ENCODE results near the gene JUNB. TPM values are rescaled to one million over a fixed set of nuclear protein-coding genes. Genes with fewer than 3 reads are reported as not detected.
A peak's percentile ranks its signal among the peaks of the same experiment; 100 is the strongest.

JUNB gene
- total and polyA plus RNA-seq, 9 donors: 17.8 to 157 (median 56.5) TPM

DNA sequence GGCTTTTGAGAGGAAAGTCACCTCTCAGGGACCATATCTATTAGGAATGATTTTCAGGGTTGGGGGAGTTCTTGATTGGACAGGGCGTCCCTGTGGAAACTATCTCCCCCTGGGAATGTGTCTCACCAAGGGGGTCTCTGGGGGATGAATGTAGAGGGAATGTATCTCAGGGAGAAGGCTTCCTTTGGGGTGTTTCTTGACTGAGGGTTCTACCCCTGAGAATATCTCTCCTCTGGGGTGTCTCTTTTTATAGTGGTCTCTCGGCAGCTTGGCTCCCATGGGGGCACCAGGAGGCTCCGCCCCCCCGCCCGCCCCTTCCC, 42.1 kb downstream of the JUNB start:
- Histone ChIP-seq H3K4me3 (ENCODE audit: low read length) (no peak overlapping the region), H3K27me3 (ENCODE audit: control insufficient read depth, insufficient read depth, low read length) (peaks cover 74% of the 10 kb centered on the region), H3K4me1 (ENCODE audit: control insufficient read depth, insufficient read depth, low read length) (peaks cover 17% of the 10 kb centered on the region), H3K27ac (ENCODE audit: low read length) (no peak overlapping the region), H3K36me3 (ENCODE audit: control insufficient read depth, insufficient read depth, low read length) (no peaks in the 10 kb centered on the region), H3K9me3 (replicated peaks; ENCODE audit: control insufficient read depth, low read depth, low read length) (no peaks in the 10 kb centered on the region)
- DNase-seq: no peak
- WGBS (ENCODE audit: insufficient coverage): no CpG with 5 or more reads among the region's 5 CpGs

DNA sequence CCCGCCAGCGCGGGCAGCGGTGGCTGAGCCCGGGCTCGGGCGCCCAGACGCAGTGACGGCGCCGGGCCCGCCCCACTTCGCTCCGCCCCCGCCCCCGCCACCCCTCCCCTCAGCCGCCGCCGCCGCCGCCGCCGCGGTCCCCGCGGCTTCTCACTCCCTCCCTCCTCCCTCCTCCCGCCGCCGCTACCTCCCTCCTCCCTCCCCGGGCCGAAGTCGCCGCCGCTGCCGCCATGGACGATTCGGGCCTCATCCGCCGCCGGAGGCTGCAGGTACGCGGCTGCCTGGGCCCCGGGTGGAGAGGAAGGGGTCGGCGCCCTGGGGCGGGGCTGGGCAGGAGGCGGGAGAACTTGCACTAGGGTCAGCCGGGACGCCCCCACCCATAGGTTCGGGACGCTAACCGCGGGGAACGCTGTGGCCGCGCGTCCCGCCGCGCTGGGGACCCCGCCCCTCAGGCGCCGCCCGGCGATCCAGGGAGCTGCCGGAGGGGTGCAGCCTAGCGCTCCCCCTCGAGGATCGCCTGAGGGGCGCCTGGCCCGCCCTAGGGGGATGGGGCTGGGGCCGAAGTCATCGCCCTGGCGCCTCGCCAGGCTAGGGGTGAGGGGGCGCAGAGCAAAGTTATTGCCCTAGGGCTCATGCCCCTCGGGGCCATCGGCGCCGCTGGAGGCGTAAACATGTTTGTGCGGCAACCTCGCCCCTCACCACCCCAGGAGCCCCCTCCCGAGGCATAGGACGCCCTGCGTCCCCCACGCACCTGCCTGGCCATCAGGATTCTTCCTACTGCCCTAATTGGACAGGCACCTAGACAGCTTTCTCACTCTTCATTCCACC, 42.7 kb downstream of the JUNB start:
- WGBS (ENCODE audit: insufficient coverage): under 1% methylated on average over 46 of the region's 87 CpGs
- H3K9me3 ChIP-seq (replicated peaks; ENCODE audit: control insufficient read depth, low read depth, low read length): no peaks in the 10 kb centered on the region
- peaks cover 20% of the 10 kb centered on the region for H3K4me1 ChIP-seq (ENCODE audit: control insufficient read depth, insufficient read depth, low read length)
- no peak overlapping the region for H3K27ac ChIP-seq (ENCODE audit: low read length)
- no peaks in the 10 kb centered on the region for H3K36me3 ChIP-seq (ENCODE audit: control insufficient read depth, insufficient read depth, low read length)
- no peak for DNase-seq
- peaks cover 78% of the 10 kb centered on the region for H3K27me3 ChIP-seq (ENCODE audit: control insufficient read depth, insufficient read depth, low read length)
- H3K4me3 ChIP-seq (ENCODE audit: low read length): peak overlapping the region; percentile 25

DNA sequence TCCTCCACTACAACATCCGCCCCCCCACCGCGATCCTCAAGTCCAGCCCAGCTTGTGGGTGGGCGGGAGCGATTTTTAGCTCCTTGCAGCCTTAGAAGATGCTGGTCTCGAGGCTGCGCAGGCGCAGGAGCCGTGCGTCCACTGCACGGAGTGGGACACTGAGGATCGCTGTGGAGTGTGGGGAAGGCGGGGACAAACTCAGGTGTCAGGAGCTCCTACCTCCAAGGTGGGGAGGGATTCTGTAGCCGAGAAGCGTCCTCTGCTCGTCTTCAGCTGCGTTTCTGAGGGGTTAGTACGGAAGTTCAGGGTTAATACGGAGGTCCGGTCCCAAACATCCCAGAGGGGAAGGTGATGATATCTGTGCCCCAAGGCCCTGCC, 43.3 kb downstream of the JUNB start, which contains the start of gene RTBDN:
TSS of gene RTBDN (minus strand) at position 14 of the 378 bp plus-strand sequence. CDS start 4,600 bp downstream, outside the sequence.
- Histone ChIP-seq H3K36me3 (ENCODE audit: control insufficient read depth, insufficient read depth, low read length) (no peaks in the 10 kb centered on the region), H3K4me3 (ENCODE audit: low read length) (peak within 1 kb of the TSS; percentile 25), H3K27me3 (ENCODE audit: control insufficient read depth, insufficient read depth, low read length) (peaks cover 83% of the 10 kb centered on the region), H3K9me3 (replicated peaks; ENCODE audit: control insufficient read depth, low read depth, low read length) (no peaks in the 10 kb centered on the region), H3K4me1 (ENCODE audit: control insufficient read depth, insufficient read depth, low read length) (peaks cover 21% of the 10 kb centered on the region), H3K27ac (ENCODE audit: low read length) (no peak within 1 kb of the TSS)
- 4% methylated on average over 20 of the region's 20 CpGs for WGBS (ENCODE audit: insufficient coverage)
- no peak for DNase-seq

DNA sequence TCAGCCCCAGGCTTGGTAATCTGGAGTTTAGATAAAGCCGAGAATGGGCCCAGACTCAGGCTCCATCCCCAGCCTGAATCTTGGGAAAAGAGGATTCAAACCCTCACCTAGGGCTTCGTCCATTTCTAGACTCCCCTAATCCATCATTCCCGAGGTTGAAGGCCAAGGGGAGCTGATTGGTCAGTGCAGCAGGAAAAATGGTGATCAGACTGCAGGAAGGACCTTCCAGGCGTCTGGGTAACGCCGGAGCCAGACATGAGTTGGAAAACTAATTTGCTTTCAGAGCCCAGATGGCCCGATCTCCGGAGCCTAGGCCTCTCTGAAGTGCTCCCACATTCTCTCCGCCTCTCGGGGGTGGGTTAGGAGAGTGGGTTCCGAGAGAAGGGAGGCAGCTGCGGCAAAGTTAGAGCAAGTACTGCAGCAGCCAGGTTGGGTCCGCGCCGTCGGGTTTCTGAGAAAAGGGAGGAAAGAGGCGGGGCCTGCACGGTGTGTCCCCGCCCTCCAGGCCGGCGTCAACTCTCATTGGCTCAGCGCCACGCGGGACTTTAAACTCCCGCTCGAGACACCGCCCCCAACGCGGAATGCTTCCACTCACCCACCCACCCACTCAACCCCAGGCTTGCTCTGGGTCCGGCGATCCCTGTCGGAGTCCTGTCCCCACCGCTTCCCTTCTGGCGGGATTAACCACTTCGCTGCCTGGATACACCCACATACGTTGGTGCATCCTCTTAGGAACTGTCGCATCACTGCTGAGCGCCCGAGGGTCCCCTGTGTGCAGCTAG, 43.9 kb downstream of the JUNB start:
- Histone ChIP-seq H3K27me3 (ENCODE audit: control insufficient read depth, insufficient read depth, low read length) (peaks cover 82% of the 10 kb centered on the region), H3K4me1 (ENCODE audit: control insufficient read depth, insufficient read depth, low read length) (peaks cover 21% of the 10 kb centered on the region), H3K36me3 (ENCODE audit: control insufficient read depth, insufficient read depth, low read length) (no peaks in the 10 kb centered on the region), H3K4me3 (ENCODE audit: low read length) (no peak overlapping the region), H3K27ac (ENCODE audit: low read length) (no peak overlapping the region), H3K9me3 (replicated peaks; ENCODE audit: control insufficient read depth, low read depth, low read length) (no peaks in the 10 kb centered on the region)
- WGBS (ENCODE audit: insufficient coverage): 2% methylated on average over 30 of the region's 39 CpGs
- DNase-seq: no peak

DNA sequence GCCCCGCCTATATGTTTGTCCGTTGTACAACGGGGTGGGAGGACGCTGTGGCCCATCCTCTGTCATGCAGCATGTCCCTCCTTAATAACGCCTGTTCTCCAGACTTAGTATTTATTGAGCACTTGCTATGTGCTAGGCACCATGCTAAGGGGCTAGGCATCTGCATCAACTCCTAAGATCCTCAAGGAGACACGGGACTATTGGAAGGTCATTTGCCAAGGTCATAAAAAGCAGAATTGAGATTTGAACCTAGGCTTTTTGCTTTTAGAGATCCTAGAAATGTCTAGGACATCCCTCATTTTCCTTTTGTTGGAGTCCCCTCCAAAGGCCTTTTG, 45.2 kb downstream of the JUNB start:
- no peaks in the 10 kb centered on the region for H3K9me3 ChIP-seq (replicated peaks; ENCODE audit: control insufficient read depth, low read depth, low read length)
- H3K27me3 ChIP-seq (ENCODE audit: control insufficient read depth, insufficient read depth, low read length): peaks cover 90% of the 10 kb centered on the region
- DNase-seq: no peak
- no peaks in the 10 kb centered on the region for H3K36me3 ChIP-seq (ENCODE audit: control insufficient read depth, insufficient read depth, low read length)
- peaks cover 26% of the 10 kb centered on the region for H3K4me1 ChIP-seq (ENCODE audit: control insufficient read depth, insufficient read depth, low read length)
- no peak overlapping the region for H3K4me3 ChIP-seq (ENCODE audit: low read length)
- 3% methylated on average over 5 of the region's 6 CpGs for WGBS (ENCODE audit: insufficient coverage)
- no peak overlapping the region for H3K27ac ChIP-seq (ENCODE audit: low read length)

DNA sequence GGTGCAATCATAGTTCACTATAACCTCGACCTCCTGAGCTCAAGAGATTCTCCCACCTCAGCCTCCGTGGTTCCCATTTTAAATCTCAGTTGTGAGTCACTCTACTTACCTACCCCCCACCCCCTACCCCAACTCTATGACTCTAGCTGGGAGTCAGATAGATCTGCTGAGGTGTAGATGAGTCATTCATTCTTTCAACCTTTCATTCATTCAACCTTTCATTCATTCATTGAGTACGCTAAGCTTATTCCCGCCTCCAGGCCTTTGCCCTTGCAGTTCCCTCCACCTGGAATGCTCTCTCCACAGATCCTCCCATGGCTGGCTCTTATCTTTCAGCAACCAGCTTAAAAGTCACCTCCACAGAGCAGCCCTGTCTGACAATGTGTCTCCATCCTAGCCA, 45.9 kb downstream of the JUNB start:
- 76% methylated on average over 2 of the region's 4 CpGs for WGBS (ENCODE audit: insufficient coverage)
- Histone ChIP-seq H3K27ac (ENCODE audit: low read length) (no peak overlapping the region), H3K4me3 (ENCODE audit: low read length) (no peak overlapping the region), H3K36me3 (ENCODE audit: control insufficient read depth, insufficient read depth, low read length) (no peaks in the 10 kb centered on the region), H3K27me3 (ENCODE audit: control insufficient read depth, insufficient read depth, low read length) (peaks cover 94% of the 10 kb centered on the region), H3K9me3 (replicated peaks; ENCODE audit: control insufficient read depth, low read depth, low read length) (no peaks in the 10 kb centered on the region), H3K4me1 (ENCODE audit: control insufficient read depth, insufficient read depth, low read length) (peaks cover 26% of the 10 kb centered on the region)
- no peak for DNase-seq

DNA sequence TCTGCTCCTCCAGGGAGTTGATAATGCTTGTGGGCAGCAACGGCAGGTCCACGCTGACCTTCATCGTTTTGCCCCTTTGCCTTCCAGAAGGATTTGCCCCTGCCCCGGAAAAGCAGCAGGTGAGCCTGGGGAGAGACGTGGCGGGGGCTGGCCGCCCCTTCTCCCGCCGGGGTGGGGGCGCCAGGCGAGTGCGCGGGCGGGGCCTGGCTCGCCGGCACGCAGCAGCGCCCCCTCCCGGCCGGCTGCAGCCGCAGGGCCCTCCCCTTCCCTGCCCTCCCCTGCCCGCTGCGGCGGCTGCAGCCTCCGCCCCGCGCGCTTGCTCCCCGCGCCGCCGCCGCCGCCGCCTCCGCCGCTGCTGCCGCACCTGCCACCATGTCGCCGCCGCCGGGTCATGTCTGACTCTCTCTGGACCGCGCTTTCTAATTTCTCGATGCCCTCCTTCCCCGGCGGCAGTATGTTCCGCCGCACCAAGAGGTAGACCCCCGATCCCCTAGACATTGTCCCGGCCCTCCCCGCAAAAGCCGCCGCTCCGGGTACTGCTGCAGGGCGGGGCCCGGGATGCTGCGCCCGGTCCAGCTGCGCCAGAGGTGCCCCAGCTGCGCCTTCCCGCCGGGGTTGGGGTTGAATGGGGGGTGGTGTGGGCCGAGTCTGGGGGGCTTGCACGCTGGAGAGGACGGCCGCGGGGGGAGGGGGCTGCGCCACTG, 47.0 kb downstream of the JUNB start, which contains the start of gene MAST1:
TSS of gene MAST1 (plus strand) at position 334 of the 704 bp plus-strand sequence. CDS start at position 392, 58 bp downstream.
- WGBS (ENCODE audit: insufficient coverage): under 1% methylated on average over 61 of the region's 69 CpGs
- Histone ChIP-seq H3K9me3 (replicated peaks; ENCODE audit: control insufficient read depth, low read depth, low read length) (no peaks in the 10 kb centered on the region), H3K27ac (ENCODE audit: low read length) (no peak within 1 kb of the TSS), H3K36me3 (ENCODE audit: control insufficient read depth, insufficient read depth, low read length) (no peaks in the 10 kb centered on the region), H3K4me3 (ENCODE audit: low read length) (no peak within 1 kb of the TSS), H3K4me1 (ENCODE audit: control insufficient read depth, insufficient read depth, low read length) (peaks cover 18% of the 10 kb centered on the region), H3K27me3 (ENCODE audit: control insufficient read depth, insufficient read depth, low read length) (peaks cover 90% of the 10 kb centered on the region)
- no peak for DNase-seq

DNA sequence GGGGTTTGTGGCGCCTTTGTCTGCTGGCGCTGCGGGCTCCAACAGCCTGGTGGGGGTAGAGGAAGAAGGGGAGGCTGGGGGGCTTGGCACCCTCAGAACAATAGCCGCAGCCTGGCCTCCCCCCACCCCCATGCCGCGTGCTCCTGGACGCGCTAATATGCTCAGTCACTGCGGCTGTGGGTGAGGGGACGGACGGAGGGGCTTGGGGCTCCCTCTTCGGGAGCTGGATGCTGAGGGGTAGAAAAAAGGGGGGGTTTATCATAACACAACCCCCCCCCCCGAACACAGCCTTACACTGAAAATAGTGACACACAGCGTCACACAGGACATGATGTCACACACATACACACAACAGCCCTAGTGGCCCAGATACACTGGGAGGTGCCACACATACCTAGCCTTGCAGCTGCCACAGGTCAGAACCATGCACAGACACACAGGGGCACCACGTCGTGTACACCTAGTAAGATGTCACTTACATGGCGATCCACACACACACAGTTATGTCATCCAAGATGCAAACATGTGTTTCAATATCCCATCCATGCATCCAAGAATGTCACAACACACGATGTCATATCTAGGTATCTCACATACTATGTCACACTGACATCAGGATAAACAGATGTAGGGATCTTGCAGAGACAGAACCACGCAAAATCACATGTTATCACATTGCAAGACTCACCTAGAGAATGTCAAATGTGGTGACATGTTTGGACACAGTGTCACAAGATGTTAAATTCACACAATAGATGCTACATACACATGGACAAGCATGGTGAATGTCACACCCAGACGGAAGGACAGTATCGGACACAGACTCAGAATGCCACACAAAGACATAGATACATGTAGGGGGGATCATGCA, 47.8 kb downstream of the JUNB start:
- DNase-seq: no peak
- no peaks in the 10 kb centered on the region for H3K36me3 ChIP-seq (ENCODE audit: control insufficient read depth, insufficient read depth, low read length)
- H3K27me3 ChIP-seq (ENCODE audit: control insufficient read depth, insufficient read depth, low read length): peaks cover 90% of the 10 kb centered on the region
- WGBS (ENCODE audit: insufficient coverage): 23% methylated on average over 8 of the region's 21 CpGs
- H3K4me3 ChIP-seq (ENCODE audit: low read length): no peak overlapping the region
- H3K4me1 ChIP-seq (ENCODE audit: control insufficient read depth, insufficient read depth, low read length): peaks cover 17% of the 10 kb centered on the region
- no peaks in the 10 kb centered on the region for H3K9me3 ChIP-seq (replicated peaks; ENCODE audit: control insufficient read depth, low read depth, low read length)
- no peak overlapping the region for H3K27ac ChIP-seq (ENCODE audit: low read length)

DNA sequence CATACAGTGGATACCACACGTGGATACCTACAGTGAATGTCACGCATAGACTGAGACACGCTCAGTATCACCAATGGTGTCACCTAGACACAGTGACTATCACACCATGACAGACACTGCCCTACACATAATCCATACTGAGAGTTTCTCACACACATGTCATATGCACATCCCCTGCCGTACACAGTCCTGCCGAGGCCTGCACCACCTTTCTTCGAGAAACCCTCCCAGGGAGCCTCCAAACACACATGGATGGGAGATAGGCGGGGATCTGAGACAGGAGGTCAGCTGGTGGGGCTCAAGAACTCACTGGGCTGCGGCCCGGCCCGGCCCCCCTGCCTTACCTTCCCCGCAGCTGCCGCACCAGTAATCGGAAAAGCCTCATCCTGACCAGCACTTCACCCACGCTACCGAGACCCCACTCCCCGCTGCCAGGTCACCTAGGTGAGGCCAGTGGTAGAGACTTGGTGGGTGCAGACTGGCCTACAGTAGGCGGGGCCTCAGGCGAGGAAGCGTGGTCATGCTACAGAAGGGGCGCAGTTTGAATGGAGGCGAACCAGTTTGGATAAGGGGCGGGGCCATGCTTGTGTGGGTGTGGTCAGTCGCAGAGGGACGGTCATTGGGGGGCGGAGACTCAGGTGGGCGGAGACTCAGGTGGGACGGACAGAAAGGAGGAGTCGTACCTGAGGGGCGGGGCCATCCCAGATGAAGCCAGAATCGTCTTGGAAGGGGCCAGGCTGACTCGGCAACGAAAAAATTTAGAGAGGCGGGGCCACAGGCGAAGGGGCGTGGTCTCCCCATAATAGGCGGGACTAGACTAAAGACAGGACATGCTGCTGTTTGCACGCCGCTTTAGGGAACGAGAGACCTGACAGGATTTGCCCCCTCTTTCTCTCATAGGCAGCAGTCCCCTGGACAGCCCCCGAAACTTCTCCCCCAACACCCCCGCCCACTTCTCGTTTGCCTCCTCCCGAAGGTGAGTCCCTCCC, 49.1 kb downstream of the JUNB start:
- Histone ChIP-seq H3K27ac (ENCODE audit: low read length) (no peak overlapping the region), H3K36me3 (ENCODE audit: control insufficient read depth, insufficient read depth, low read length) (no peaks in the 10 kb centered on the region), H3K4me3 (ENCODE audit: low read length) (no peak overlapping the region), H3K27me3 (ENCODE audit: control insufficient read depth, insufficient read depth, low read length) (peaks cover 83% of the 10 kb centered on the region), H3K4me1 (ENCODE audit: control insufficient read depth, insufficient read depth, low read length) (peaks cover 12% of the 10 kb centered on the region), H3K9me3 (replicated peaks; ENCODE audit: control insufficient read depth, low read depth, low read length) (no peaks in the 10 kb centered on the region)
- WGBS (ENCODE audit: insufficient coverage): 8% methylated on average over 29 of the region's 43 CpGs
- no peak for DNase-seq

Measured in muscle of leg (tissue), 11 donors.